ENCODE measurements around the gene KDM6A.

- TF ChIP-seq JUN (IDR thresholded peaks at IDR 0.05; ENCODE audit: borderline replicate concordance, insufficient read depth, insufficient read length, low read depth) (no peak), CTCF (IDR thresholded peaks at IDR 0.05; ENCODE audit: extremely low read depth in 1 of 2, insufficient read depth in 1 of 2, low read depth in 1 of 2, low read length in 2 of 2) (no peak), GATA2 (IDR thresholded peaks at IDR 0.05; ENCODE audit: insufficient read depth, insufficient read length, low read depth, low read length) (no peak), POLR2A (IDR thresholded peaks at IDR 0.05; ENCODE audit: low read depth, low read length) (no peak), POLR2AphosphoS5 (IDR thresholded peaks at IDR 0.05; ENCODE audit: insufficient read depth, low read depth, low read length) (no peak), MYC (IDR thresholded peaks at IDR 0.05; ENCODE audit: low read depth, low read length) (no peak)
Measured at GRCh38 chrX:44943007-44943406, 70.0 kb downstream of the KDM6A start.
